HL-60 (cell line): ENCODE results near the gene DNASE1L3.

ENCODE experiments used
- DNase-seq, 2 experiments: peaks; one replicate each; pipeline ENCODE4 v3.0.0-alpha.2; 2010 to 2020; ENCODE audit warnings: low read depth in 1 of 2, low spot score in 1 of 2
- H3K27ac ChIP-seq: fragments of 250-450 bp; sonication (Bioruptor Pico); replicated peaks from 2 replicates; pipeline ENCODE4 v1.5.1; 2020; ENCODE audit warnings: mild to moderate bottlenecking, moderate library complexity
- H3K27me3 ChIP-seq: fragments of 250-450 bp; sonication (Bioruptor Pico); 2 replicates; pipeline ENCODE4 v1.5.1; 2021; ENCODE audit warnings: mild to moderate bottlenecking, moderate library complexity; ENCODE audit not compliant: insufficient read depth, poor library complexity, severe bottlenecking
- H3K4me3 ChIP-seq: replicated peaks from 2 replicates; pipeline ENCODE4 v1.5.1; 2011; ENCODE audit warnings: mild to moderate bottlenecking, control low read depth, low read length; ENCODE audit not compliant: insufficient read depth
- CTCF ChIP-seq: IDR thresholded peaks from one replicate; pipeline ENCODE4 v1.5.1; 2011; ENCODE audit warnings: low read length, control low read depth, inconsistent platforms; ENCODE audit not compliant: insufficient read depth
- GABPA ChIP-seq: IDR thresholded peaks from 2 replicates; pipeline ENCODE4 v1.6.1; 2012; ENCODE audit warnings: low read depth
- POLR2AphosphoS5 ChIP-seq: IDR thresholded peaks from 2 replicates; pipeline ENCODE4 v1.6.1; 2012; ENCODE audit warnings: low read depth
- REST ChIP-seq: IDR thresholded peaks from 2 replicates; pipeline ENCODE4 v1.6.1; 2012; ENCODE audit warnings: low read depth; ENCODE audit not compliant: insufficient replicate concordance
- SPI1 ChIP-seq: IDR thresholded peaks from 2 replicates; pipeline ENCODE4 v1.6.1; 2012; ENCODE audit warnings: low read depth, mild to moderate bottlenecking, borderline replicate concordance

DNASE1L3 gene

GRCh38 chr3:58180940-58181587 lies 29.7 kb downstream of the DNASE1L3 start:
- no peak for TF ChIP-seq GABPA
- TF ChIP-seq REST: no peak
- no peak for TF ChIP-seq CTCF
- TF ChIP-seq POLR2AphosphoS5: no peak
- TF ChIP-seq SPI1: no peak
- no peak overlapping the region for H3K27ac ChIP-seq
- no peaks in the 10 kb centered on the region for H3K27me3 ChIP-seq
- no peak for DNase-seq
- H3K4me3 ChIP-seq: no peak overlapping the region

GRCh38 chr3:58180099-58180880 lies 30.5 kb downstream of the DNASE1L3 start:
- Histone ChIP-seq H3K27ac (no peak overlapping the region), H3K4me3 (no peak overlapping the region), H3K27me3 (no peaks in the 10 kb centered on the region)
- no peak for DNase-seq
- TF ChIP-seq POLR2AphosphoS5 (no peak), CTCF (no peak), REST (no peak), GABPA (no peak), SPI1 (no peak)

GRCh38 chr3:58179235-58180098 lies 31.3 kb downstream of the DNASE1L3 start:
- TF ChIP-seq CTCF: no peak
- TF ChIP-seq SPI1: peak; percentile 17; the same call in 1 of the 2 replicates
- no peak for DNase-seq
- H3K27me3 ChIP-seq: no peaks in the 10 kb centered on the region

More at GRCh38 chr3:58179235-58180098, 31.3 kb downstream of the DNASE1L3 start:
- Histone ChIP-seq H3K4me3 (no peak overlapping the region), H3K27ac (no peak overlapping the region)
